ENCODE results near the gene CD274.

The CD274 gene

DNA sequence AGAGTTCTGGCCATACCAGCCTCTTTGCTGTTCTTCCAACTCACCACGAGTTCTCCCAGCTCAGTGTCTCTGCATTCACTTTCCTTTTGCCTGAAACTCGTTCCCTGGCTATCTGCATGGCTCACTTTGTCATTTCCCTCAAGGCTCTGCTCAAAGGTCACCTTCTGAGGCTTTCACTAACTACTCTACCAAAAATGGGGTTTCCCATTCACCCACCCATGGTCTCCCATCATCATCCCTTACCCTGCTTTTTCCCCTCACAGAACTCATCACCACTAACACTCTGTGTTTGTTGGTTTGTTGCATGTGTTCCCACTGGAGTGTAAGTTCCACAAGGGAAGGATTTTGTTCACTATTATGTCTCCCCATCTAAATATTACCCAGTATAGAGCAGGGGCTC, 29.2 kb upstream of the CD274 start:
- ChIA-PET CTCF (no interaction called here), POLR2A (ENCODE audit: low non-redundant PET) (no interaction called here)
- TF ChIP-seq, protein P1, sequence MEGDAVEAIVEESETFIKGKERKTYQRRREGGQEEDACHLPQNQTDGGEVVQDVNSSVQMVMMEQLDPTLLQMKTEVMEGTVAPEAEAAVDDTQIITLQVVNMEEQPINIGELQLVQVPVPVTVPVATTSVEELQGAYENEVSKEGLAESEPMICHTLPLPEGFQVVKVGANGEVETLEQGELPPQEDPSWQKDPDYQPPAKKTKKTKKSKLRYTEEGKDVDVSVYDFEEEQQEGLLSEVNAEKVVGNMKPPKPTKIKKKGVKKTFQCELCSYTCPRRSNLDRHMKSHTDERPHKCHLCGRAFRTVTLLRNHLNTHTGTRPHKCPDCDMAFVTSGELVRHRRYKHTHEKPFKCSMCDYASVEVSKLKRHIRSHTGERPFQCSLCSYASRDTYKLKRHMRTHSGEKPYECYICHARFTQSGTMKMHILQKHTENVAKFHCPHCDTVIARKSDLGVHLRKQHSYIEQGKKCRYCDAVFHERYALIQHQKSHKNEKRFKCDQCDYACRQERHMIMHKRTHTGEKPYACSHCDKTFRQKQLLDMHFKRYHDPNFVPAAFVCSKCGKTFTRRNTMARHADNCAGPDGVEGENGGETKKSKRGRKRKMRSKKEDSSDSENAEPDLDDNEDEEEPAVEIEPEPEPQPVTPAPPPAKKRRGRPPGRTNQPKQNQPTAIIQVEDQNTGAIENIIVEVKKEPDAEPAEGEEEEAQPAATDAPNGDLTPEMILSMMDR (conservative IDR thresholded peaks at IDR 0.05; ENCODE audit: low read depth) = no peak
- DNase-seq (ENCODE audit: low spot score) = no peak
- no peak overlapping the region for H3K27ac ChIP-seq

DNA sequence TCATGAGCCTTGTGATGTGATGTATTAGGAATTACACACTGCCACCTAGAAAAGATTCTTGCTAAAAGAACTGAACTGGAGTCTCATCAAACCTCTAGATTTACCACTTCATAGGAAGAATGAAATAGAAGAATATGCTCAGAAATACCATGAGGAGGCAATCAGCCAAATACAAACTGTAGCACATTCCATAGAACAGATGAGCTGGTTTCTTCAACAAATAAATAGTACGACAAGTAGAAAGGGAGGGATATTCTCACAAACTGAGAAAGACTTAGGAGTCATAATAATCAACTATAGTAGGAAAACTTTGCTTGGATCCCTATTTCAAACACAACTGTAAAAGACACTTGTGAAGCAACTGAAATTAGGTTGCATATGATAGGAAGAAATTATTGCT, 28.1 kb upstream of the CD274 start:
- H3K27ac ChIP-seq = no peak overlapping the region
- ChIA-PET POLR2A (ENCODE audit: low non-redundant PET) (no interaction called here), CTCF (interaction anchor here (0.6 kb wide), 1 partner anchor 60 kb away, joined by 3 read pairs; no protein-coding TSS in a partner anchor)
- TF ChIP-seq, protein P1 (conservative IDR thresholded peaks at IDR 0.05; ENCODE audit: low read depth) = no peak
- DNase-seq (ENCODE audit: low spot score) = no peak

DNA sequence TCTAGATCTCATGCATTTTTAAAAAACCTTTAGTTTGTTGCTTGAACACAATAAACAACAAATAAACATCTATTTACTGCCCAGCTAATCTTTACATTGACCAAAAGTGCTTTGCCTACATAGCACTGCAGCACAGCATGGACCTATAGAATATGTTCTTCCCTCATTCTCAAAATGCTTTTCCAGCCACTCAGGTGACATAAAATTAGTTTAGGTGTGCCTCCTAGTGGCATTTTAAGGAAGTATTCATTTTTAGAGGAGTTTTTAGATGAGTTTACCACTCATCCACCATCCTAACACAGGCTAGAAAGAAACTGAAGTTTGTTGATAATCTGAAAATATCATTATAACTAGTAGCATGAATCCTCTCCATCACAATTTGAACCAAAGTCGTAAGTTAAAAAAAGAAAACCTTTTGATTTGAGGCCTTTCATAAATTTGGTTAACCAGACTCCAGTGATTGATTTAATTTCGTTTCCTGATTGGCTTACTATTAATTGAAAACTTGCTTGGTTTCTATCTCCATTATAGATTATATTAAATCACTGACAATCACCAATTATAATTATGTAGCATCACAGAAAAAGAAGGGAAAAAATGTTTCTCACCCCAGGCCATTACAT, 25.2 kb upstream of the CD274 start:
- POLR2A ChIA-PET (ENCODE audit: low non-redundant PET) = no interaction called here
- CTCF ChIA-PET = interaction anchor here (0.6 kb wide), 2 partner anchors 104 to 239 kb away, joined by 3 read pairs; no protein-coding TSS in a partner anchor
- peak; percentile 2 for DNase-seq (ENCODE audit: low spot score)
- H3K27ac ChIP-seq = no peak overlapping the region
- TF ChIP-seq, protein P1 (conservative IDR thresholded peaks at IDR 0.05; ENCODE audit: low read depth) = peak; percentile 33

DNA sequence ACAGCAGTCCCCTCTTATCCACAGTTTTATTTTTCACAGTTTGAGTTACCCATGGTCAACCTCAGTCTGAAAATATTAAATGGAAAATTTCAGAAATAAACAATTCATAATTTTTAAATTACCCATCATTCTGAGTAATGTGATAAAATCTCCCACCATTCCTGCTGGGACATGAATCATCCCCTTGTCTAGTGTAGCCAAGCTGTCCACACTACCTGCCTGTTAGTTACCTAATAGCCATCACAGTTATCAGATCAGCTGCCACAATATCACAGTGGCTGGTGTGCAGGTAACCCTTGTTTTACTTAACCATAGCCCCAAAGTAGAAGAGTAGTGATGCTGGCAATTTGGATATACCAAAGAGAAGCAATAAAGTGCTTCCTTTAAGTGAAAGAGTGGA, 23.3 kb upstream of the CD274 start:
- no peak overlapping the region for H3K27ac ChIP-seq
- ChIA-PET CTCF (no interaction called here), POLR2A (ENCODE audit: low non-redundant PET) (no interaction called here)
- no peak for DNase-seq (ENCODE audit: low spot score)
- TF ChIP-seq, protein P1 (conservative IDR thresholded peaks at IDR 0.05; ENCODE audit: low read depth) = no peak

DNA sequence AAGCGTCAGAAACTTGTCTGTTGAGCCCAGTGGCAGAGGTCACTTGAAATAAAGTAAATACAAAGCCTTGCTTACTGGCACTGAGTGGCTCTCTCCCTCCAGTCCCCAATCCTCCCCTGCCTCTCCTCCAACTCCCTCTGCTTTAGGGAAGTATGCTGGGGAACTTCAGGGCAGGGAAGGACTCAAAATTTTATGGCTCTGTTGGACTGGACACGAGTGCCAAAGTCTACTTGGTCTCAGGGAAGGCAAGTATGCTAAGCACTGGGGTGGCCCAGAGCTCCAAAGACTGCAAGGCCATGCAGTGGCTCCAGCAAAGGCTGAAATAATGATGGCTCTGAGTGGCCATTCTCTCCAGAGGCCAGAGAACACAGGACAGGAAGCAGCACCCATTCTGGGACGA, 22.2 kb upstream of the CD274 start:
- POLR2A ChIA-PET (ENCODE audit: low non-redundant PET) = no interaction called here

DNA sequence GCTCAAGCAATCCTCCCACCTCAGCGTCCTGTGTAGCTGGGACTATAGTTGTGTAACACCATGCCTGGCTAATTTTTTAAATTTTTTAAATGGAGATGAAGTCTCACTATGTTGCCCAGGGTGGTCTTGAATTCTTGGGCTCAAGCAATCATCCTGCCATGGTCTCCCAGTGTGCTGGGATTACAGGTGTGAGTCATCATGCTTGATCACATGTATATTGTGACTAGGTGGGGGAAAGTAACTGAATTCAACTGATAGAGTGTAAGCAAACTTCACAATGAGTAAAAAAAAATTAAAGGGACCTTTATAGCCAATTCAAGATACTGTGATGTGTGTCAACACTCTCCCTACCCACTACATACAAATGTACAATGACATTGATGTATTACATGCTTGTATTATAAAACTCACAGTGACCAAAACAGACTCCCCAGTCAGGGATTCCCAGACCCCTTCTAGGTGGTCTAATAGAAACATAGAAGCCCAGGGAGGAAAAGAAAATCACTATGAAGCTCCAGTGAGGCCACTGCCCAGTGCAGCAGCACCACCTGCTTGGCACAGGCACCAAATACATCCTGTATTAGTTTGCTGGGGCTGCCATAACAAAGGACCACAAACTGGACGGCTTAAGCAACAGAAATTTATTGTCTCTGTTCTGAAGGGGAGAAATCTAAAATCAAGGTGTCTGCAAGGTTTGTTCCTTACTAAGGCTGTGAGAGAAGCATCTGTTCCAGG, 21.4 kb upstream of the CD274 start:
- no peak overlapping the region for H3K27ac ChIP-seq
- CTCF ChIA-PET = no interaction called here
- no peak for DNase-seq (ENCODE audit: low spot score)
- POLR2A ChIA-PET (ENCODE audit: low non-redundant PET) = no interaction called here
- TF ChIP-seq, protein P1 (conservative IDR thresholded peaks at IDR 0.05; ENCODE audit: low read depth) = no peak

More for the DNA sequence above, 22.2 kb upstream of the CD274 start:
- CTCF ChIA-PET = no interaction called here
- DNase-seq (ENCODE audit: low spot score) = no peak
- TF ChIP-seq, protein P1 (conservative IDR thresholded peaks at IDR 0.05; ENCODE audit: low read depth) = no peak
- H3K27ac ChIP-seq = no peak overlapping the region

Data from RWPE1 (cell line).